CD1c-positive myeloid dendritic cell (primary cell): ENCODE results near the gene PPIB.
A peak's percentile ranks its signal among the peaks of the same experiment; 100 is the strongest.

Source experiments
- DNase-seq: peaks from one replicate; pipeline ENCODE4 v3.0.0-alpha.2; 2016; ENCODE audit errors: extremely low spot score

The PPIB gene

DNA sequence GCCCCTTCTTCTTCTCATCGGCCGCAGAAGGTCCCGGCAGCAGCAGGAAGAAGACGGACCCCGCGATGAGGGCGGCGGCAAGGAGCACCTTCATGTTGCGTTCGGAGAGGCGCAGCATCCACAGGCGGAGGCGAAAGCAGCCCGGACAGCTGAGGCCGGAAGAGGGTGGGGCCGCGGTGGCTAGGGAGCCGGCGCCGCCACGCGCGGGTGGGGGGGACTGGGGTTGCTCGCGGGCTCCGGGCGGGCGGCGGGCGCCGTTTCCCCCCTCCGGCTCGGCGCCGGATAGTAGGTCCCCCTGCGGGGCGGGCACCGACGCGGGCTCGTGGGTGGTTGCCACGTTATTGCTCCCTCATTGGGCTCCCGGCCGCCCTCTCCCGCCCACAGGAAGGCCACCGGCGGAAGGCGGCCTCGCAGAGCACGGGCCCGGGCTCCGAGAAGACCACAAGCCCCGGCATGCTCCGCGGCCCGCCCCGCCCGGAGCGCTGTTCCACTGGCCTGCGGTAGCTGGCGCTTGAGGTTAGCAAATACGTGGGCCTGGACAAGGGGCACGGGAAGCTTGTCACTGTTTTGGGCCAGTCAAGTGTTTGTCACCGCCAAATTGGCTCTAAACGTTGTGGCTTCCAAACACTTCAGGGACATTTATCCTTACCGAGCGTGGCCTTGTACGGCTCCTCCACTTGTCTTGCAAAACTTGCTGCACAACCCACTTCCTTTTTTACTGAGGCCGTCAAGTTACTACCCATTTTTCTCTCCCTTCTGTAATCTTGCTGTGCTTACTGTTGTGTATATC is at the start of gene PPIB:
PPIB (minus strand) TSS at position 154 of the 790 bp plus-strand sequence; CDS start at position 118, 36 bp downstream.
- peak; percentile 98 for DNase-seq

GRCh38 chr15:64211696-64212095 is 48.9 kb upstream of the PPIB start:
- DNase-seq = no peak

- no peak for DNase-seq
Observed at GRCh38 chr15:64210371-64210770, 47.5 kb upstream of the PPIB start.

DNA sequence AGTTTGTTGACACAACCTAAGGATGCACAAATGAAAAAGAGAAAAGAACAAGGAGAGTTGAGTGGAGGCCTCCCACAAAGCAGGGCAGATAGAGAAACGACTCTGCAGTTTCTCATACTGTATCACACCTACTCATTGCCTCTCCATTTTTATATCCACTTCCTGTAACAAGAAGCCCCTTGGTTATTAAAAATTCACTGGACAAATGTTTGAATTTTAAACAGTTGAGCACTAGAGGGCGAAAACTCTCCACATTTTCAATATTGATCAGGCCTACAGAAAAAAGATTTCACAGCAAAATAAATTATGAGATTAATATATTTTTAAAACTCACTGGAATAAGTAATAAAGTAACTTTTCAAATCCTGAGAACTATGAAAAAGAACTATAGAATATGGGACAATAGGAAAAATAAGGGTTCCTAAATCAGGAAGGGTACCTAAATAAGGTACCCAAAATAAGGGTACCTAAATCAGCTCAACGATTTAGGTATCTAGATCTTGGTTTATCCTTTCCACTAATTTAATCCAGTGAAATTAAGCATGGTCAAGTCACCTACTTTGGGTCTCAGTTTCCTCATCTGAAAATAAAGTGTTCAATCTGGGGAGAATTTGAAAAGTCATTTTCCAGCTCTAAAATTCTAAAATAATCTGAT is 47.0 kb upstream of the PPIB start:
- peak; percentile 20 for DNase-seq

- DNase-seq = no peak
Observed at GRCh38 chr15:64205202-64205601, 42.4 kb upstream of the PPIB start.

DNA sequence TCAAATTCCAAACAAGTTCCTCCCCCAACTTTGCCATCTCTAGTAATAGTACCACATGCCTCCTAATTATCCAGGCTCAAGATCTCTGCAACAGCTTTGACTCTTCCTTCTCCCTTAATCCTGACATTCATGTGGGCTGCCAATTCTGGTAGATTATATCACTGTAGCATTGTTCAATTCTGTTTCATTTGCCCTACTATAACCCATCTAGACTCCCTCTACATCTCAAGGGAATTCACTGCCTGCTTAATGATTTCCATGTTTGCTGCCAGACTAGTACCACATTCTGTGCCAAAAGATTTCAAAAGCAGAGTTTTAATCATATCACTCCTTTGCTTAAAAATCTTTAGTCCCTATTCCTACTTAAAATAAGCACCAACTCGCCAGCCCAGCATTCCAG is 34.6 kb upstream of the PPIB start:
- DNase-seq = no peak

DNA sequence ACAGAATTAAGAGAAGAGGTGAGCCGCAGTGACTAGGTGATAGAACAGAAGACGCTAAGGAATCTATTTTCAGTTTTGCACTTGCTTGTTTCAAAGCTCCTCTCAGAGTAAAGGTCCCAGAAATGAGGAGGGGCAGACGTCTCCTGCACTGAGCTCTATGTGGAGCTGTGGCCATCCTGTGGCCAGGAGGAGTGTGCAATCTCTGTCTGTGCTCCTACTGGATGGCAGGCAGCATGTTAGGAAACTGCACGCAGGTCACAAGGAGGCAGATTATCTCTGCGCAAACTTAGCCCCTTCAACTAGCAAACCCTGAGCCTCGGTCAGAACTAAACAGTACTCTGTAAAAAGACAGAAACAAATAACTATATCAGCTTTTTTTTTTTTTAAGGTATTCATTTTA is 31.1 kb upstream of the PPIB start:
- DNase-seq = no peak

DNA sequence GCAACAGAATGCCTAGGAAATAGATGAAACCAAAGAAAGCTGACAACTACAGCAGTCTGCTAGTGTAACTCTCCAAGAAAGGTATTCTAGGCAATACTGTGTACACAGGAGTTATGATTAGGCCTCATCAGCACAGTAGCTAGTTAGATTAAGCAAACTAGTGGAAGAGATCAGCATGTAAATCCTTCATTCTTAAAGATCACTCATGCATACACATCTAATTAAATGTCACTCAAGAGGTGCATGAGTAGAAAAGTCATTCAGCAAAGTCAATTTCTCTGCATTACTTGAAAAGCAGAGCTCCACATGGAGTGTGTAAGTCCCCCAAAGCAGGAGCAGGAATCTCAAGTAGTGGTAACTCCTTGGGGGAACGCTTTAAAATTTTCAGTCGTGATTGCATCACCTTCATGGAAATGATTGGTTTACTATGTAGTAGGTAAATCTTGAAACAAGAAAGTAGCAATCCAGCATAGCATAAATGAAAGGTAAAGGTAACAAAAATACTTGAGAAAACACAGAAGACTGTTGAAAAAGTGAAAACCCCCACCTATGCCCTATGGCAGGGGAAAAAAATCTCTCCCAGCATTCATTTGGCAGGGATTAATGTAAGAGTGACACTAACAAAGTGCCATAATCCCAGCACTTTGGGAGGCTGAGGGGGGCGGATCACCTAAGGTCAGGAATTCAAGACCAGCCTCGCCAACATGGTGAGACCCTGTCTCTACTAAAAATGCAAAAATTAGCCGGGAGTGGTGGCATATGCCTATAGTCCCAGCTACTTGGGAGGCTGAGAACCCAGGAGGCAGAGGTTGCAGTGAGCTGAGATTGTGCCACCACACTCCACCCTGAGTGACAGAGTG is 29.4 kb upstream of the PPIB start:
- DNase-seq = no peak

DNA sequence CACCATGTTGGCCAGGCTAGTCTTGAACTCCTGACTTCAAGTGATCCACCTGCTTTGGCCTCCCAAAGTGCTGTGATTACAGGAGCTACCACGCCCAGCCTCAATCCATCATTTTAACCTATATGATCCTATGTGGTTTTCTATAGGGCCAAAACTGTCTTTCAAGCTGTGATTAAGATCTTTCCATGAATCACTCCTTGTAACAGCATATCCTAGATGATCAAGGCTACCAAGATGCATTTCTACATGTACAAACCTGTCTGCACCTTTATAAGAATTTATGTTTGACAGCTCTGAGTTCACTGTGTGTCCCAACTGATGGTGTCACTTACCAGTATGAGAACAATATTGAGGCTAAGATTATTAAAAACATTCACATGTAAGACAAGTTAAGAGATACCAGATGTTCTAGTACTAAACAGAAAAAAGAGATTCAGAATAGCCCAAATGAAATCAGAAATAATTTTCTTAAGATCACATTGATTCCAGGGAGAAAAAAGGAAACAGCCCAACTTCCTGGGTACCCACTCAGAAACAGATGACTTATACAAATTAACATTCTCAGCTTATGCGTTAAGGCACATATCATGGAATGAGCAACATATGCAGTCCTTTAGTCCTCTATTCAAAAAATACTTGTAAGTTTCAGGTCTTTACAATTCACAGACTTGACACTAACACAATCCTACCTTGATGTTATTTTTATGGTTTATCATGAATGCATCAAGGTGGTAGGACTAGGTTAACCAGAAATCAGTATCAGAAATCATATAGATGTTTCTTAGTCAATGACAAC is 24.8 kb upstream of the PPIB start:
- DNase-seq = no peak

DNA sequence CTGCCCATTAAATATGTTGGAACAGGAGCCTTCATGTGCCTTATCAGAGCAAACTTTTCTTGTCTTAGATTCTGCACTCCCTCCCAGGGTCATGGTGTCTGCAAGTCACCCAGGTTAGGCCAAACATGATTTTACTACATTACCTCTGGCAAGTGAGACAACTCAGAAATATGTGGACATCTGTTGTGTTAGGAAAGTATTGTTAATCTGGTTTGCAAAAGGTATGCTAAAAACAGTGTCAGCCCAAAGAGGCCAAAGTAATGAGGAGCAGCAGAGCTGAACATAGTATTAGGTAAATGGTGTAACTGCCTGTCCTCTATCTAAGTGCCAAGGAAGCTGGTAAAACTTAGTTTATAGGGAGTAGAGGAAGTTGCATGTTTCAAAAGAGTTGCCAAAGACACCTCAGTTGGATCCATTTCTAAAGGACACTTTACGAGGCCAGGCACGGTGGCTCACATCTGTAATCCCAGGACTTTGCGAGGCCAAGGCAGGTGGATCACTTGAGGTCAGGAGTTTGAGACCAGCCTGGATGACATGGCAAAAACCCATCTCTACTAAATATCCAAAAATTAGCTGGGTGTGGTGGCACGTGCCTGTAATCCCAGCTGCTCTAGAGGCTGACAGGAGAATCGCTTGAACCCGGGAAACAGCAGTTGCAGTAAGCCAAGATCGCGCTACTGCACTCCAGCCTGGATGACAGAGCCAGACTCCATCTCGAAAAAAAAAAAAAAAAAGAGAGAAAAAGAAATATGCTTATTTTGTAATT is 22.5 kb upstream of the PPIB start:
- DNase-seq = no peak

DNA sequence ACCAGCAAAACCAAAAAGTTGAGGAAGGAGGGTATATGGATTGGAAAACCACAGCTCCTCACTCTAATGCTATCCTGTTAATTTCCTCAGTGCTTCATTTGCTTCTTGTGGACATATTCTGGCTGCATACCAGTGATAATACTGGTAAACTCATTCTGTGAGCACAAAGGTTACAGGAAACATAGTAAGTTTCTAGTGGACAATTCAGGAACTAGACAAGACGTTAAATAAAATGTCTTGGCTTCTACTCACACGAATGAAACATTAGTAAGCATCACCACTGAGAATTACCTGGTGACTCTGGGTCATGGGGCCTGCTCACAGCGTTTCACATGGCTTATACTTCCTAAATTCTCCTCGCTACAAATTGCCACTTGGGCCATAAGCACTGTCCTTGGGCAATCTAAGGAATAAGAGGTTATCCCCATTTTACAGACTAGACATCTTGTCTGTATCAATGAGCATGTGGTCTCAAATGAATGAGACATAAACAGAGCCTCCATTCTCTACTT is 20.1 kb upstream of the PPIB start:
- no peak for DNase-seq

- DNase-seq = no peak
Observed at GRCh38 chr15:64180235-64180824, 17.5 kb upstream of the PPIB start.

DNA sequence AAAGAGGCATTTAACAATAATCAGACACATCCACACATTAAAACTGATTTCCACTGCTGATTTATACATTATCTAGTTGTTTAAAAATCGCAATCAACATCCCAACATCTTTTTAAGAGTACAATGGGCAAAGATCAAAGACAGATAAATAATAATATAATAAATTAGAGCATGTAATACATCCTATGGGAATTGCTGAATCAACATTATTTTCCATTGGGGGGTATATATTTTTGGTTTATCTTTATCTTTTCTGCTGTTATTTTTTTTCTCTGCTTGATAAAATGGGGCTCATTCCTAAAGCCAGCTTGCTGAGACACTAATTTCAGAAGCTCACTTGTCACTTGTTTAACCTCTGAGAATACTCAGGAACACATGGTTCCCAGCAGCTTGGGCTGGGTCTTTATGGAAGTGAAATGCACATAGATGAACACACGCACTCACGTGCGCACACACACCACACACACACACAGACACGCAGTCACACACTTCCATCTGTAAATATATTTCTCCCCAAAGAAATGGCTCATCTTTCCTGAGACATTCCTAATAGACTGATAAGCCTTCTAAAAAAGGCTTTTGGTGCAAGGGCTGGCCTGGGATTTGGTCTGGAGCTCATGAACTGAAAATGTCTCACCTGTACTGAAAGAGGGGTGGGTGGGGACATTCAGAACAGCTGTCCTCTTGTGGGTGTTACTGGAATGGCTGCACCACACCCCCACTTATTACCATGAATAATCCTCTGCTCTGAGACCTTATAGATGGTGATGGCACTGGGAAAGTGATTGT is 3.5 kb upstream of the PPIB start:
- DNase-seq = no peak

DNA sequence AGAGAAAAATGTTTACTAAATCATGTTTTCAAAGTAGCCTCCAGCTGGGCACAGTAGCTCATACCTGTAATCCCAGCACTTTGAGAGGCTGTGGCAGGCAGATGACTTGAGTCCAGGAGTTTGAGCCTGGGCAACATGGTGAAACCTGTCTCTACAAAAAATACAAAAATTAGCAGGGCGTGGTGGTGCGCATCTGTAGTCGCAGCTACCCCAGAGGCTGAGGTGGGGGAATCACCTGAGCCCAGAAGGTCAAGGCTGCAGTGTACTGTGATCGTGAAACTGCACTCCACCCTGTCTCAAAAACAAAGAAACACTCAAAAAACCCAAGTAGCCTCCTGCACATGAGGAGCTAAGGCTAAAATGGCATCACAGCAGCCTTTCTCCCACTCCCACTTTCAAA is 1.6 kb upstream of the PPIB start:
- no peak for DNase-seq

- DNase-seq = peak; percentile 42
Observed at GRCh38 chr15:64163659-64164362, 989 bp upstream of the PPIB start.

- DNase-seq = no peak
Observed at GRCh38 chr15:64162478-64162868, 349 bp downstream of the PPIB start.

DNA sequence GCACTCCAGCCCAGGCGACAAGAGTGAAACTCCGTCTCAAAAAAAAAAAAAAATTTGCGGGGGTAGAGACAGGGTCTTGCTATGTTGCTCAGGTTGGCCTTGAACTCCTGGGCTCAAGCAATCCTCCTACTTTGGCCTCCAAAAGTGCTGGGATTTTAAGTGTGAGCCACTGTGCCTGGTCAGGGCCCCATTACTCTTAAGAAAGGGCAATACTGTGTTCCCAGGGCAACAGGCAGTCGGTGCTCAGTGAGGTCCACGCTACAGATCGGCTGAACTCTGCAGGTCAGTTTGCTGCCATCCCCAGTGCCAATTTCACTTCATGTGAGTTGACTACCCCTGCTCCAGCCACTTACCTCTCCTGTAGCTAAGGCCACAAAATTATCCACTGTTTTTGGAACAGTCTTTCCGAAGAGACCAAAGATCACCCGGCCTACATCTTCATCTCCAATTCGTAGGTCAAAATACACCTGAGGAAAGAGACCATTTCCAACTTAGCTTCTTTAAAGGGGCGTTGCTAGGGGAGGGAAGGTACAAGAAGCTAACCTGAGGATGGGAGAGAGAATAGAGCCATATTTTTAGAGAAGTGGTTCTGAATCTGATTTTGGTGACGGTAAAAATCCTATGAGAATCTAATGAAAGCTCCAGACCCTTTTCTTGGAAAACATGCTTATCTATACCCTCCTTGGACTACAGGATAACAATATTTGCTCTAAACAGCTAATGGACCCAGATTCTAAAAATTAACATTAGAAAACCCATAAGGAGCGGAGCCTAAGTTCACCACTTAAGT is 939 bp downstream of the PPIB start:
- DNase-seq = no peak
